AG20443 (cell line): Measurements from ENCODE around the gene RFFL.
"Not testable (repeated sequence)": the region's sequence is repeated elsewhere in the genome, so short reads cannot be mapped to it uniquely, and the experiment has no call there.

Experiments
- DNase-seq: peaks from one replicate; pipeline ENCODE4 v3.0.0; 2012; ENCODE audit warnings: low spot score, mixed read lengths

Gene RFFL, protein sequence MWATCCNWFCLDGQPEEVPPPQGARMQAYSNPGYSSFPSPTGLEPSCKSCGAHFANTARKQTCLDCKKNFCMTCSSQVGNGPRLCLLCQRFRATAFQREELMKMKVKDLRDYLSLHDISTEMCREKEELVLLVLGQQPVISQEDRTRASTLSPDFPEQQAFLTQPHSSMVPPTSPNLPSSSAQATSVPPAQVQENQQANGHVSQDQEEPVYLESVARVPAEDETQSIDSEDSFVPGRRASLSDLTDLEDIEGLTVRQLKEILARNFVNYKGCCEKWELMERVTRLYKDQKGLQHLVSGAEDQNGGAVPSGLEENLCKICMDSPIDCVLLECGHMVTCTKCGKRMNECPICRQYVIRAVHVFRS

DNA sequence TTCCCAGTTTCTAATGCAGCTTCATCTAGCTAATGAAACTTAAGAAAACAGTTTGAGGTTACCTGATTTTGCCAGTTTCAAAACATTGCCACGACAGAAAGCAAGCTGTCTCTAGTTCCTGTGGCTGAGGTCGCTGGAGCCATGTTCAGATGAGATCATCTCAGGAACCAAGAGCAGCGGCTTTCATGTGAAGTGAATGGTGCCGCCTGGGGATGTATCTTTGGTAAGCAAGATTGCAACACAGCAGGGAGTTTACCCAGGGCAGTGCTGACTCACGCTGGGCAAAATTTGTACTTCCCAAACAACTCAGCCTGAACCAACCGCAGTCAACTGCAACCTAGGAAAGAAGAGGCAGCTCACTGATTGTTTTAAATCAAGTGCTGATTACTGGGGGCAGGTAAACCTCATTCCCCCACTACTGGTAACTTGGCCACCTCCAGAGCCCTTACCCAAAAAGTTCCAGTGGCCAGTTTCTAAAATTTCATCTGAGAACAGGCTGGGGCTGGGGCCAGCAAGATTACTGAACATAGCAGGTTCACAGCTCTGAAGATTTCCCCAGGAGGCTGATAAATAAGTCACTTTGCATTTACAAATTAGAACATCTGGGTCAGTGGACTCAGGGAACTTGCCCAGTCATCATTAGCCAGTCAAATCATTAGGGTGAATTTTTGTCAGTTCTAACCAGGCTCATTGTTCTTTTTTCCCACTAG, at the start of gene RFFL:
RFFL (minus strand) TSS at position 194 of the 710 bp plus-strand sequence. CDS start 37,154 bp downstream, outside the sequence.
- DNase-seq: peak; percentile 96

DNA sequence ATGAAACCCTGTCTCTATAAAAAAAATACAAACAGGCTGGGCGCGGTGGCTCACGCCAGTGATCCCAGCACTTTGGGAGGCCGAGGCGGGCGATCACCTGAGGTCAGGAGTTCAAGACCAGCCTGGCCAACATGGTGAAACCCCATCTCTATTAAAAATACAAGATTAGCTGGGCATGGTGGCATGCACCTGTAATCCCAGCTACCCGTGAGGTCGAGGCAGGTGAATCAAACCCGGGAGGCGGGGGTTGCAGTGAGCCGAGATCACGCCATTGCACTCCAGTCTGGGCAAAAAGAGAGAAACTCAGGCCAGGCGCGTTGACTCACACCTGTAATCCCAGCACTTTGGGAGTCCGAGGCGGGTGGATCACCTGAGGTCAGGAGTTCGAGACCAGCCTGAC, 47.3 kb upstream of the RFFL start:
- DNase-seq: not testable (repeated sequence)

DNA sequence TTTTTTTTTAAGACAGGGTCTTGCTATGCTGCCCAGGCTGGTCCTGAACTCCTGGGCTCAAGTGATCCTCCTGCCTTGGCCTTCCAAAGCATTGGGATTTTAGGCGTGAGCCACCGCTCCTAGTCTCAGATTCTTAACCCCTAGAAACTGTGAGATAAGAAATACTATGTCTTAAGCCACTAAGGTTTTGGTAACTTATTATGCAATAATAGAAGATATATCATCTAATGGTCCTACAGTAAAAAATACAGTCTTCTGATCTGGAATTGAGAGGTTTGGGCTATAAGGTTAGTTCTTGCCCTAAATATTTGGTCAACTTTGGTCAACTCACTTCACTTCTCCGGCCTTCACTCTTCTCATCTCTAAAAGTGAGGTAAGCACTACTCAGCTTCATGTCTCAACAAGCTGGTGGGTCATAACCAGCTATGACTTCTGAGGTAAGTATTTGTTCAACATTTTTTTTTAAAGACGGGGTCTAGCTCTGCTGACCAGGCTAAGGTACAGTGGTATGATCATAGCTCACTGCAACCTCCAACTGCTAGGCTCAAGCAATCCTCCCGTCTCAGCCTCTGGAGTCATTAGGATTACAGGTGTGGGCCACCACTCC, 41.4 kb upstream of the RFFL start:
- DNase-seq: no peak

DNA sequence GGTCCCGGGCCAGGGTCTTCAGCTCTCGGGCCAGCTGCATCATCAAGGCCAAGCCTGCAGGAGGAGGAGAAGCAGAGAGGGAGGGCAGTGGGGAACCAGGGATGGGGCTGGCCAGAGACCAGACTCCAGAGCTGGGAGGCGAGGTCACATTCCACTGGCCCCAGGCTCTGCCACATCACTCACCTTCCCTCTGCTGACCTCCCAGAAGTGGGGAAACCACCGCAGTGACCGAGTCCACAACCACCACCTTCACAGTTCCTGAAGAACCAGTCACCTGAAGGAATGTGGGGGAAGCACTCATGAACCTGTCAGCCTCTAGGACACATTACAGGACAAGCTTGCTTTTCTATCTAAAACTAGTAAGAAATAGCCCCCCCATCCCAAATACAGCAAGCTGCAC, 39.8 kb upstream of the RFFL start:
- DNase-seq: no peak

DNA sequence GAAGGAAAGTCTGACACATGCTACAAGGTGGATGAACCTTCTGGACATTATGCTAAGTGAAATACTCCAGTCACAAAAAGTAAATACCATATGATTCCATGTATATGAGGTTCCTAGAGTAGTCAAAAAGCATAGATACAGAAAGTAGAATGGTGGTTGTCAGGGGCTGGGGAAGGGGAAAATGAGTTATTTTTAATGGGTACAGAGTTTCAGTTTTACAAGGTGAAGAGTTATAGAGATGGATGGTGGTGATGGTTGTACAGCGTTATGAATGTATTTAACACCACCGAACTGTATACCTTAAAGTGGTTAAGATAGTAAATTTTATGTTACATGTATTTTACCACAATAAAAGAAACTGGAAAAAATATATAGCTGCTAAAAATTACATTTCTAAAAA, 38.2 kb upstream of the RFFL start:
- no peak for DNase-seq

DNA sequence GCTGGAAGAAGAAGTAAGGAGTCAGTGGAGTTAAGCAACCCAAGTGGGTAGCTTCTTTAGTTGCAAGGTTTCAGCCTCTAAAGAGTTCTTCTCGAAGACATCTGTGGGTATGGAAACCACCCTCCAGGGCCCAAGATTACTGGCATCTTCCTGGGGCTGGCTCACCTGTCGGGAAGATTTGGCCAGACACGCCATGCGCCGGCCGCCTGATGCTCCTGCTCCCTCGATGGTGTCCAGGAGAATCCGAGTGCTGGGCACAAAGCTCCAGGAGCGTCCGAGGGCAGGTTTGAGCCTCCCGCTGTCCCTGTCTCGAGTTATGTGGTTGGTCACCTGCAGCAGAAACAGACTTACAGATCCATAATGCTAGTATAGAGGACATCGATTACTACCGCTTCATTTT, 37.5 kb upstream of the RFFL start:
- DNase-seq: no peak

DNA sequence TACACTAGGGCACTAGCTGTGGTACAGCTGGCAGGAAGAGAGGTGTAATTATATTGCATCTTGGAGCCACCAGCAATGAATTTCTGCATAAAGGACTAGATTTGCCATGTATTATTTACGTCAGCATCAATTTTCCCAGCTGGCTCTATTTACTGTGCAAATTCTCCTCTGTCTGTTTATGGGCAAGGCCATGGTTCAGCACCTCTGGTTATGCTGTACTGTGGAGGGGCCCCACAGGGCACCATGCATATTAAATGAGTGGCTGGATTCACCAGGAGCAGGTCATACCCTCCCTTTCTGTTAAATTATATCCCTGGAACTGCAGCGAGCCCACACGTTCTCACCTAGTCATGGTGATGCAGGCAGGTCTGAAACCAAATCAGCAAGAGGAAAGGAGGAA, 36.4 kb upstream of the RFFL start:
- no peak for DNase-seq

DNA sequence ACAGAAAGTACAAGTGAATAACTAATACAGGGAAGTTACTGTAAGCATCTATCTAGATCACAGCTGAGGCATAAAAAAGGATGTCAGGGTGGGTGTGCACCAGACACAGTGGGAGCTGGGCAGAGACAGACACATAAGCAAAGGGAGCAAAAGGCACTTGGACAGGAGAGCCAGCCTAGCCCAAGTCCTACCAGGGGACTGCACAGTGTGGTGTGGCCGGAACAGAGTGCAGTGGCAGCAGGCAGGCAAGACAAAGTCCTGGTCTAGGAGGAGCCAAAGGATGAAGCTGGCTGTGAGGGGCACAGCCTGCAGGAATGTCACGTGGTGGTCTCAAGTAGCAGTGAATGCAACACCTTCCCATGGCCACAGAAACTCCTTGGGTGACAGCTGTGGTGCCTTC, 34.3 kb upstream of the RFFL start:
- no peak for DNase-seq

DNA sequence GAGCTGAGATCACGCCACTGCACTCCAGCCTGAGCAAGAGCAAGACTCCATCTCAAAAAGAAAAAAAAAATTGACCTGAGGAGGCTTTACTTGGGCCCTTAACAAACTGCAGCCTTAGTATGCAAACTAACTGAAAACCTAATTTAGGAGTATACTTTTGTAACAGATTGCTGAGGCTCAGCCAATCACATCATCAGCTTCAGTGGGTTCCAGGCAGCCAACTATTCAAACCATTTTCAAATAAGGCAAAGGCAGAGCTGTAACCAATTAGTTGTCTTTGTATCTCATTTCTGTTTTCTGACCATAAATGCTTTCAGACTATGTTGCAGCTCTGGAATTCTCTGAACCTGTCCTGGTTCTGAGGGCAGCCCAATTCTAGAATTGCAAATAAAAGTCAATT, 32.2 kb upstream of the RFFL start:
- DNase-seq: no peak

DNA sequence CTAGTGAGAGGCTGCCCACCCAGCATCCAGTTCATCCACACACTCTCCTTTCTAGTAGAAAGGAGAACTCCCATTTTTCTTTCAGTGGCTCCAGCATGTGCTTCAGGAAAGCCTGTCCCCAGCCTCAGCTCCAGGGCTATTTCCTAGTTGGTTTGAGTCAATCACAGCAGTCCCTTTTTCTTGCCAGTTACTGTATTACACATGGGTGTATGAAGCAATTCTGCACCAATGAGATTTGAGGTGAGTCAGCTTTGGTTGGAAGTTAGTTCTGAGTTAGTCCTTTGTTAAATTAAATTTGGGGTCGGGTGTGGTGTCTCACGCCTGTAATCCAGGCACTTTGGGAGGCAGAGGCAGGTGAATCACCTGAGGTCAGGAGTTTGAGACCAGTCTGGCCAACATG, 31.4 kb upstream of the RFFL start:
- DNase-seq: peak; percentile 82

DNA sequence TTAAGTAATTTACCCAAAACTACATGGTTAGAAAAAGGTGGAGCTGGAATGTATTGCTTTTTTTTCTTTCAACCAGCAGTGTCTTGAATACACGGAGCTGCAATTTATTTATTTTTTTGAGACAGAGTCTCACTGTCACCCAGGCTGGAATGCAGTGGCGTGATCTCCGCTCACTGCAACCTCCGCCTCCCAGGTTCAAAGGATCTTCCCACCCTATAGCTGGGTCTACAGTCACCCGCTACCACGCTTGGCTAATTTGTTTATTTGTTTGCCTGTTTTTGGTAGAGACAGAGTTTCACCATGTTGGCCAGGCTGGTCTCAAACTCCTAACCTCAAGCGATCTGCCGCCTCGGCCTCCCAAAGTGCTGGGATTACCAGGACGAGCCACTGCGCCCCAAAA, 27.2 kb upstream of the RFFL start:
- not testable (repeated sequence) for DNase-seq

DNA sequence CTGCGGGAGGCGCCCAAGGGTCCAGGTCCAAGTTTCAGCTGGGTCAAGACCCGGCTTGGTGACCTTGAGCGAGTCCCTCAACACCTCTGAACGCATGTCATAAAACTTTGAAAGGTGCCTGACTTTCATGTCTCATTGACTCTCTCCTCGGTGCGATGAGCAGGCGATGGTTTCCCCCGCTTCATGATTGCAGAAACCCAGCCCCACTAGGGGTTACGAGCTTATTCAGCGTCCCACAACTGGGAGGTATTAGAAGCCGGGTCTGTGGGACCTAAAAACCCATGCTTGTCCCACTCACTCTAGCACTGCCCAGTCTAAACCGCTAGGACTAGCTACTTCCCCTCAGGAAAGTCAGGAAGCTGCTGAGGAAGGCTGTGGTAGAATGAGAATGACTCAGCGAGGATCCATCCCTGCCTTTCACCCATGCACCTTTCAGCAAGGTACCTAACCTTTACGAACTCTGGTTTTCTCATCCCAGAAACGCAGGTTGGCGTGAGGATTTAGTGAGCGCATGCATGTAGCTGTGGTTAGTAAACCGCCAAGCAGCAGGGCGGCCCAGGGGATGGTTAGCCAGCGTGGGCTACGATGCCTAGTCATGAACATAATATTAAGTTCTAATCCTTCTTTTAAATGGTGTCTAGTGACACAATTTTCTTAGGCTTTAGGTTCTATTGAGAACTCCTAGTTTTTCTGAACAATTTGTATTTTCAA, 26.2 kb upstream of the RFFL start:
- no peak for DNase-seq

DNA sequence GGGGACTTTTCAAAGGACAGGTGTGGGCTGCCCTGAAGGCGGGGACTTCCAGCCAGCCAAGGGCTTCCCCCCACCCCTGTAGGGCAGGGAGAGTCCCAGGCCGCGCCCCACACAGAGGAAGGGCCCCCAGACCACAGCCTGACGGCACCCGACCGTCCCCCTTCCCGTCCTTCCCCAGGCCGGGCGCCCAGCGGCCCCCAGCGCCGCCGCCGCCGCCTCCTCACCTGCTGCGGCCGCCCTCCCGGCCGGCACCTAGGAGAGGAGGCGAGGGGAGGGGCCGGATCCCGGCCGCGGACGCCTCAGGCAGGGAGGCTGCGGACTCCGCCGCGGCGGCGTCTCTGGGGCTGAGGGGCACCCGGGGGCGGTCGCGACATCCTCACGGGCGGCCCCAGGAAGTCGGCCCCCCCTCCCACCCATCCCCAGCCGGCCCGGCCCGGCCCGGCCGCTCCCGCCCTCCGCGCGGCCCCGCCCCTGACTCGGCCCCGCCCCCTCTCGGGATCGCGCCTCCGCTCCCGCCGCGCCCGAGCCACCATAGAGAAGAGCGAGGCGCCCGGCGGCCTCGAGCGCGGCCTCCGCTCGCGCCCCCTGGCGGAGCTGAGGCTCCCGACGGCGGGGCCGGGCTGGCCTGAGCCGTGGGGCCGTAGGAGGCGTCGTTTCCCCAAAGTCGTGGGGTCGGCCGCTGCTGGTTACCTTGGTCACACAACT, 25.5 kb upstream of the RFFL start:
- DNase-seq: peak; percentile 95

DNA sequence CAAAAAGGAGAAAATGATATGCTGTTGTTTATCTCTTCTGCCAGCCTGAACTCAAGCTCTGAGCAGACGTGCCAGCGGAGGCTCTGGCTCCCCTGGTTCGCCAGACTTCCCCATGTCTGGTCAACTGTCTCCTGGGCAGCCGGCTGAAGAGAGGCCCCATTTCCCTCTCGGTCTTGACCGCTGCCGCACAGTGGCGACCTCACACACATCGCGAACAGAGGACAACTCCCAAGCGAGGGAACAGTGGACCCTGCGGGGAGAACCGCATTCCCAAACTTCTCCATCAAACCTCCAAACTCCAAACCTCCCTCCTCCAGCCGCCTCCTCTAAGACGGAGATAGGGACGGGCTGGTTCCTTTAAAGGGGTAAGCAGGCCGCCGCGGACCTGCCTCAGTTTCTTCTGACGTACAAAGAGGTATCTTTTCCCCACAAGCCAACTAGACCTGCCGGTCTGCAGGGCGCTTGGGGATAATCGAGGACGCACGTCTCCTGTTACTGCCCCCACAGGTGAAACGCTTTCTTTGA, 24.9 kb upstream of the RFFL start:
- peak; percentile 55 for DNase-seq

DNA sequence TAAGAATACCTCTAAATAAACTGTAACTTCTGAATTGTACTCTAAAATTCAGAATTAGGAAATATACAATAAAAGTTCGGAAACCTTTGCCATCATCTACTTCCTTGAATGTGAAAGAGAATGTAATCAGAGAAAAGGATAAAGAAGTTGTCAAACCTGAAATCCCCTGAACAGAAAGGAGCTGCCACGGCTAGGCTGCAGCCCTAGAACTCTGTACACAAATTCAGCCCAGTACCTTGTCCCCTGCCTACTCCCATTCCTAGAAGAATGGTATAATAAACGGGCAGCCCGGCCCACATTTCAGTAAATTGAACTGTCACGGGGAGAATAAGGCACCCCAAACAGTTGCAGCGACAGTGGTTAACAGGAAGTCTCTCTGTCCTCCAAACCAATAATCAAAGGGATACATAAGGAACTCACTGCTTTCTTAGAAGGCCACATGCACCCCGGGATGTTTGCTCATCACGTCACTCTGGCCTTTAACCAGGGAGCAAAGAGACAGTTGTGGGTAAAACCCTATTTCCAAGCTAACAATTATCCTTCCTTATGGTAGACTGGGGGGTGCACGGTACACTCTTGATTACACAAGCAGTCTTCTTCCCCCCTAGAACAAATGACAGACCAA, 24.3 kb upstream of the RFFL start:
- no peak for DNase-seq

DNA sequence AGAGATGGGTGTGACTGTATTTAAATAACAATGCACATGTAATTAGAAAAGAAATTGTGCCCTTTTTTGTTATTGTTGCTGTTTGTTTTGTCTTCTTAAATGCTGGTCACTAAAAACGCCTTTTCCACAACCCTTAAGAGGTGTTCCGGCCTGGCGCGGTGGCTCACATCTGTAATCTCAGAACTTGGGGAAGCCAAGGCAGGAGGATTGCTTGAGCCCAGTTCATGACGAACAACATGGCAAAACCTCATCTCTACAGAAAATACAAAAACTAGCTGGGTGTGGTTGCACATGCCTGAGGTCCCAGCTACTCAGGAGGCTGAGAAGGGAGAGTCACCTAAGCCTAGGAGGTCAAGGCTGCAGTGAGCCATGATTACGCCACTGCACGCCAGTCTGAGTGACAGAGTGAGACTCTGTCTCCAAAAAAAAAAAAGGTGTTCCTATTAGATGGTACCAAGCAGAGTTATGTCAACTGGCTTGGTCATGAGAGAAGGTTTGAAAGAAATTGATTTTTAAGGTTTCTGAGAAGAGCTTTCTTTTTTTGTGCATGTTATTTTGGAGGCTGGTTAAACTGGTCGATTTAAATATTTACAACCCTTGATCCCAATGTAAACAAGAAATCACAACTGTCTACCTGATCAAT, 23.5 kb upstream of the RFFL start:
- no peak for DNase-seq

DNA sequence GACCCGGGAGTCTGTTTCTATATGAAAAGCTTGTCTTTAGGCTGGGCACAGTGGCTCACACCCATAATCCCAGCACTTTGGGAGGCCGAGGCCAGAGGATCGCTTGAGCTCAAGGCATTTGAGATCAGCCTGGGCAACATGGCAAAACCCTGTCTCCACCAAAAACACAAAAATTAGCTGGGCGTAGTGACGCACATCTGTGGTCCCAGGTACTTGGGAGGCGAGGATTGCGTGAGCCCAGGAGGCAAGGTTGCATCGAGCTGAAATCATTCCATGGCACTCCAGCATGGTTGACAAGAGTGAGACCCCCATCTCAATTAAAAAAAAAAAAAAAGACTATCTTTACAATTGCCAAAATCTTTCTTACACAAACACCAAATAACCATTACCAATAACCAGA, 22.7 kb upstream of the RFFL start:
- no peak for DNase-seq

DNA sequence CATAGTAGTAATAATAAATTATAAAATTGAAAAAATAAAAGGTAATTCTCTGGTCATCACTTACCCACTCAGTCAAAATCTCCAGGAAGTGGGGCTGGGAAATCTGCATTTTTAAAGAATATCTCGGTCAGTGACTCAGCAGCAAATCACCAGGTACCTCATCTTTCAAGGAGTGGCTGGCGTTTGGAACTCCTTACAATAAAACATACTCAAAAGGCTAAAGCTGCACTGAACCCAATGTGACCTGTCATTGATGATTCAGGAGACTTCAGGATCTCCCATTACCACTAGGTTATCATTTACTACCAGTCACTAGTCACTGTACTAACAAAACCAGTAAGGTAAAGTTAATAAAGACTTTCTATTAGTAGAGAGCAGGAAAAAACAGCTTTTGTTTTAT, 21.5 kb upstream of the RFFL start:
- no peak for DNase-seq

DNA sequence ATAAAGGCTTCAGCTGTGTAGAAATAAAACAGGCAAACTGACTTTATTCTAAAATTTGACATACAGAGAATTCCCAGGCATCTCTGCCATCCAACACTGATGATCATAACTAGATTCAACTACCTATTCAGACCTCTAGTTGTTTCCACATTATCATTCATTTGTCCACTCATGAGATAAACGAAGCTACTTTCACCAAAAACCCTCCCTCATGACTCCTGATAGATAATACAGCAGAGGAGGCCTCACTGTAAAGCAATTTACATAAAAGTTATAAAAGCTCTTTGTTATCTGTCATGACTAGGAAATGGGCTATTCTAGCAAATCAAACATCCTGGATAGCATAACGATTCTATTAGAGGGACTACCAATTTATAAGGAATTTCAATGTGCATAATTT, 19.6 kb upstream of the RFFL start:
- DNase-seq: no peak

DNA sequence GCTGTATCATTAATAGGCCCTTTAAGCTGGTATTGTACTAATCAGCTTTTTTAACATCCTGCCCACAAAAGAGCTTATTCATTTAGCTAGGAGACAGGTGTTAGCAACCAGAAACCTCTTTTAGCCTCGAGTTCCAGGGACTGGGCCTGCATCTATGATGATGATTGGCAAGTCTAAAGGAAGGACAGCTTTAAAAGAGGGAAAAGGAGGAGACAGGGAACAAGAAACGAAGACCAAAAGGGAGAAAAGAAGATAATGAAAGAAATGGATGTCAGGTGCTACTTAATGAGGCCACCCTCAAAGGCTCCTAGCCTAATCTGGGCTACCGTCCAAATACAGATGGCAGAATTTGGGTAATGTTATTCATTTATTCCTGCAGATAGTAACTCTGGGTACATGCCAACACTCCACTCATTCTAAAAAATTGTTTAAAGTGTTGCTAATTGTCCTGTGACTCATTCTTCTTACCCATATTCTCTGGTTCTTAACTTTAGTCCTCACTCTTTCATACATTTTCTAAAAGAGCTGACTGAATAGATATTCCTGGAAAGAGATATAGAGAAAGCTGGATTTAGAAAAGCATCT, 18.7 kb upstream of the RFFL start:
- peak; percentile 68 for DNase-seq
